HFF-Myc (cell line): ENCODE results near the gene SLC37A2.

Source experiments
- DNase-seq: peaks from one replicate; pipeline ENCODE4 v3.0.0-alpha.2; 2011; ENCODE audit warnings: low read depth; ENCODE audit errors: extremely low read depth
- H3K4me3 ChIP-seq: replicated peaks from 2 replicates; pipeline ENCODE4 v1.5.1; 2011; ENCODE audit warnings: low read depth, mild to moderate bottlenecking, control low read depth, low read length
- TF ChIP-seq, protein P1 (sequence below): IDR thresholded peaks from 2 replicates; pipeline ENCODE4 v1.5.1; 2012; ENCODE audit warnings: mild to moderate bottlenecking, low read depth, low read length, control low read depth; ENCODE audit errors: missing control alignments

Gene SLC37A2

DNA sequence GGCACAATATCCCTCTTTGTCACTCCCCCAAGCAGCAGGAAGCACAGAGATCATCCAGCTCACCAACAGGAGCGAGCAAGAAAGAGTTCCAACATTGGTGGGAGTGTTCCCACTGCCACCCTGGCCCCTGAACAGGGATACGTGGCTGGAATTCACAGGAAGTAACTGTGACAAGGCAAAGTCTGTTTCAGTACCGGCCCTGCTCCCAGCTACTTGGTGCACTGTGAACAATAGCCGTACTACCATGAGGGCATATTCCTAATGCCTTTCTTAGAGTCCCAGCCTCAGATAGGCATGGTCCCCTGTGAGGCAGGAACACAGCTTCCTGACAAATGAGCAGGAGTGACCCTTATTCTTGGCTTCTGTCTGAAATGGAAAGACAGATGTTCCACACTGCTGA lies 1.8 kb upstream of the SLC37A2 start:
- TF ChIP-seq, protein P1, sequence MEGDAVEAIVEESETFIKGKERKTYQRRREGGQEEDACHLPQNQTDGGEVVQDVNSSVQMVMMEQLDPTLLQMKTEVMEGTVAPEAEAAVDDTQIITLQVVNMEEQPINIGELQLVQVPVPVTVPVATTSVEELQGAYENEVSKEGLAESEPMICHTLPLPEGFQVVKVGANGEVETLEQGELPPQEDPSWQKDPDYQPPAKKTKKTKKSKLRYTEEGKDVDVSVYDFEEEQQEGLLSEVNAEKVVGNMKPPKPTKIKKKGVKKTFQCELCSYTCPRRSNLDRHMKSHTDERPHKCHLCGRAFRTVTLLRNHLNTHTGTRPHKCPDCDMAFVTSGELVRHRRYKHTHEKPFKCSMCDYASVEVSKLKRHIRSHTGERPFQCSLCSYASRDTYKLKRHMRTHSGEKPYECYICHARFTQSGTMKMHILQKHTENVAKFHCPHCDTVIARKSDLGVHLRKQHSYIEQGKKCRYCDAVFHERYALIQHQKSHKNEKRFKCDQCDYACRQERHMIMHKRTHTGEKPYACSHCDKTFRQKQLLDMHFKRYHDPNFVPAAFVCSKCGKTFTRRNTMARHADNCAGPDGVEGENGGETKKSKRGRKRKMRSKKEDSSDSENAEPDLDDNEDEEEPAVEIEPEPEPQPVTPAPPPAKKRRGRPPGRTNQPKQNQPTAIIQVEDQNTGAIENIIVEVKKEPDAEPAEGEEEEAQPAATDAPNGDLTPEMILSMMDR, result no peak
- no peak for DNase-seq
- H3K4me3 ChIP-seq, result no peak overlapping the region

DNA sequence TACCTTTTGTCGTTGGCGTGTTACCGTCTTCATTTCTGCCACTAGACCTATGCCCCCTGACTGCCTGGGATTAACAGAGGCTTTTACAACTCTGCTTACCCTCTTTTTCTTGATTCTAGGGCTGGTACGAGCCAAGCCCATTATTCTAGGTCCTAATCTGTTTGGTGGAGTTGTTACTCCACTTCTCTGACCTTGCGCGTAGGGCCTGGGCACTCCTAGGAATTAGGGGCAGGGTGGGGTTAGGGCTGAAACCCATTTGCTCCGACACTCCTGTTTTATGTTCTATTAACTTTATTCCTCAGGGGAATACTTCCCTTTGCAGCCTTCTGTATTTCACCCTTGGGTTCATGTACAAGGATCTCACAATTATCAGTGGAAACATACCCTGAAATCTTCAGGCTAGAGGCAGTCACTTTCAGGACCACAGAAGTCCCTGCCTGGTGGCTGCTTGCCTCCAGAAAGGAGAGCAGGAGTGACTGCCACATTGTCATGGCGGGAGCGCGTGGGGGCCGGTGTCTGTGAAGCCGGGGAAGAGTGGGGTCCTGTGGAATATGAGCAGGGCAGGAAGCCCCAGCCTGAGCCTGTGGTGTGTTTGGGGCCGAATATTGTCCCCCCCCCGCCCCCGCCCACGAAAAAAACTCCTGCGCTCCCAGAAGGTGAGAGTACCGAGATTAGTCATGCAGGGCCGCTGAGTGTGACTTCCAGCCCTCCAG lies 731 bp upstream of the SLC37A2 start:
- peak overlapping the region; percentile 56 for H3K4me3 ChIP-seq
- no peak for DNase-seq
- TF ChIP-seq, protein P1, result no peak

DNA sequence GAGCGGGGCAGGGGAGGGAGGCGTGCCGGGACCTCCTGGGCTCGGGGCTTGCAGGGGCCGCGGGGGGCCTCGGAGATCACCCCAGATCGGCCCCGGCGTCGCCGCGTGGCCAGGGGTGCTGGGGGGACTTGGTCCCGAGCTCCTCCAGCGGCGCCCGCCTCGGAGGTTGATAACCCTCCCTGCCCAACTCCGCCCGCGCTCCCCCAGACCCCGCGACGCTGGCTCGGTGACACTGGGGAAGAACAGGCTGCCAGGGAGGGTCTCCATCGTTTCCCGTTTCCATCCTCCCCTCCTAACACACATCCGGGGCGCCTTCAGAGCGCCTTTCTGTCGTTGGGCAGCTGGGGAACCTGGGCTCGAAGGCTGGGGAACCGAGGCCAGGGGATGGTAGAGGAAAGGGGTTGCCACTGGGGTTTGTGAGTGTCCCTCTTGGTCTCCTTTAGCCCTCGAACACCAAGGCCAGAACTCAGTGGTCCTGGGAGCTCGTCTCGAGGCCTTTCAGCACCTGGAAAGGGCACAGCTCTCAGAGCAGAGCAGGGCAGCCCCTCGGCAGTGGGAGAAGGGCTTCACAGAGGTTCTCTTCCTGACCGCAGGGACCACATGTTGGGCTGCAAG lies 431 bp downstream of the SLC37A2 start:
- TF ChIP-seq, protein P1, result no peak
- no peak for DNase-seq
- H3K4me3 ChIP-seq, result peak overlapping the region; percentile 56

DNA sequence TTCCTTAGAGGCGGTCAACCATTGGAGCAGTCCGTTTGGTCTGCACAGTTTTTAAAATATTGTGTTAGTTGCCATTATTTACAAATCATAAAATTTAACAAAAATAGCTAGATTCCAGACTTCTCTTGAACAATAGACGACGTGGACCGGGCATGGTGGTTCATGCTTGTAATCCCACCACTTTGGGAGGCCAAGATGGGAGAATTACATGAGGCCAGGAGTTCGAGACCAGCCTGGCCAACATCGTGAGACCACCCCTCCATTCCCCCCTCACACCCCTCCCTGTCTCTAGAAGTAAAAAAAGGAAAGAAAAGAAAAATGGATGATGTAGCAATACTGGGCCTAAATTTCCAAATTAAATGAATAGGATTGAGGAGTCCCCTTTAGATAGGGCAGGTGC lies 965 bp downstream of the SLC37A2 start:
- TF ChIP-seq, protein P1, result no peak
- H3K4me3 ChIP-seq, result peak overlapping the region; percentile 56; the same call in 1 of the 2 replicates
- no peak for DNase-seq

DNA sequence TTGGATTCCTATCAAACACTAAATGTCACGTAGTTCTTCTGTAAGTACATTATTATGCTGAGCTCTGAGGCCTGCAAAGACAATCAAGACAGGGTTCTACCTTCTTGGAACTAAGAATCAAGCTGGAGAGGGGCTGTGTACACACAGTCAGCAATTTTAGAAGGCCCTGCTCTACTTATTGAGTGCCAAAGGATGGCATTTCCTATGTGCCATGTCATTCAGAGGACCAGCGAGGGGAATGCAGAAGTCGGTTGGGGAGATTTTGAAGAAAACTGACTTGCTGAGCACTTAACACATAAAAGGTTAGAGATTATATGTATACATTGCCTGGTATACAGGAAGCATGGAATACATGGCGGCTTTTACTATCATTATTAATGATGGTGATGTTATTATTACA lies 5.3 kb downstream of the SLC37A2 start:
- TF ChIP-seq, protein P1, result no peak
- DNase-seq, result no peak
- H3K4me3 ChIP-seq, result no peak overlapping the region

DNA sequence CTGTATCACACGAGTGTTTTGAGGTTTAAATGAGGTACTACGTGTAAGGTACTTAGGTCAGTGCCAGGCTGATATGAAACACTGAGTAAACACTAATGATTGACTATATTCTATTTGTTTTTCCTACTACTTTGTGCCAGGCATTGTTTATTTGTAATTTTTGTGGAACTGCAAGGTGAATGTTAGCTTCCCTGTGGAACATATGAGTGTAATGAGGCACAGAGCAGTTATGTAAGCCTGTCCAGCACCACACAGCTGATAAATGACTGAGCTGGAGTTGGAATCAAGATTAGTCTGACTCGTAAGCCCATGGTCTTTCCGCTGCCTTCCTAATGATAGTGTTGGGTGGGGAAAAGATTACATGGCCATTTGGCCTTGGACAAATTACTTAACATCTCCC lies 5.9 kb downstream of the SLC37A2 start:
- H3K4me3 ChIP-seq, result no peak overlapping the region
- DNase-seq, result no peak
- TF ChIP-seq, protein P1, result no peak
